ENCODE results near the gene RAB17. TPM values are rescaled to one million over a fixed set of nuclear protein-coding genes. Genes with fewer than 3 reads are reported as not detected.

The RAB17 gene
- total RNA-seq = 3.5 TPM
- long read RNA-seq, partial matches to known transcripts = 1 of 1 reads
- long read RNA-seq, other reads (novel, unspliced or antisense) = 0 of 1 reads

- intact Hi-C loops (cut with DNase I) = no loop called here
- DNase-seq (ENCODE audit: low spot score) = no peak
These were observed at the start of gene RAB17 for GRCh38 chr2:237590272-237591140. Gene RAB17 (minus strand): TSS chr2:237590734. CDS start chr2:237586154, 4,580 bp downstream.

GRCh38 chr2:237639836-237640220, 49.3 kb upstream of the RAB17 start:
- intact Hi-C loops (cut with DNase I) = no loop called here
- DNase-seq (ENCODE audit: low spot score) = no peak

GRCh38 chr2:237639052-237639835, 48.7 kb upstream of the RAB17 start:
- intact Hi-C loops (cut with DNase I) = no loop called here
- DNase-seq (ENCODE audit: low spot score) = no peak

- intact Hi-C loops (cut with DNase I) = no loop called here
- DNase-seq (ENCODE audit: low spot score) = no peak
These were observed 47.6 kb upstream of the RAB17 start for GRCh38 chr2:237638176-237638575.

- intact Hi-C loops (cut with DNase I) = no loop called here
- no peak for DNase-seq (ENCODE audit: low spot score)
These were observed 47.0 kb upstream of the RAB17 start for GRCh38 chr2:237637429-237638135.

GRCh38 chr2:237636578-237636977, 46.0 kb upstream of the RAB17 start:
- intact Hi-C loops (cut with DNase I) = no loop called here
- DNase-seq (ENCODE audit: low spot score) = no peak

- intact Hi-C loops (cut with DNase I) = no loop called here
- DNase-seq (ENCODE audit: low spot score) = no peak
These were observed 42.6 kb upstream of the RAB17 start for GRCh38 chr2:237633061-237633561.

- DNase-seq (ENCODE audit: low spot score) = no peak
- intact Hi-C loops (cut with DNase I) = no loop called here
These were observed 41.5 kb upstream of the RAB17 start for GRCh38 chr2:237631801-237632585.

- intact Hi-C loops (cut with DNase I) = no loop called here
- no peak for DNase-seq (ENCODE audit: low spot score)
These were observed 40.7 kb upstream of the RAB17 start for GRCh38 chr2:237631007-237631785.

GRCh38 chr2:237630216-237631000, 39.9 kb upstream of the RAB17 start:
- intact Hi-C loops (cut with DNase I) = no loop called here
- DNase-seq (ENCODE audit: low spot score) = no peak

- DNase-seq (ENCODE audit: low spot score) = no peak
- intact Hi-C loops (cut with DNase I) = loop anchor here (5.0 kb wide), 1 partner anchor 33 kb away; no protein-coding TSS in a partner anchor
These were observed 39.2 kb upstream of the RAB17 start for GRCh38 chr2:237629739-237630138.

- DNase-seq (ENCODE audit: low spot score) = no peak
- intact Hi-C loops (cut with DNase I) = loop anchor here (5.0 kb wide), 1 partner anchor 33 kb away; no protein-coding TSS in a partner anchor
These were observed 38.6 kb upstream of the RAB17 start for GRCh38 chr2:237629188-237629534.

GRCh38 chr2:237628247-237629187, 38.0 kb upstream of the RAB17 start:
- intact Hi-C loops (cut with DNase I) = loop anchor here (5.0 kb wide), 1 partner anchor 34 kb away; no protein-coding TSS in a partner anchor
- no peak for DNase-seq (ENCODE audit: low spot score)

- intact Hi-C loops (cut with DNase I) = loop anchor here (5.0 kb wide), 1 partner anchor 35 kb away; no protein-coding TSS in a partner anchor
- DNase-seq (ENCODE audit: low spot score) = no peak
These were observed 37.1 kb upstream of the RAB17 start, which contains the start of gene LRRFIP1 for GRCh38 chr2:237627441-237628246. Gene LRRFIP1 (plus strand): TSS chr2:237627587. CDS start chr2:237627645, 58 bp downstream.

GRCh38 chr2:237626813-237627440, 36.4 kb upstream of the RAB17 start:
- DNase-seq (ENCODE audit: low spot score) = no peak
- intact Hi-C loops (cut with DNase I) = loop anchor here (5.0 kb wide), 1 partner anchor 35 kb away; no protein-coding TSS in a partner anchor

Measured in cardiac septum (tissue), 1 donor.